Measurements from ENCODE around the gene MYCT1.

DNA sequence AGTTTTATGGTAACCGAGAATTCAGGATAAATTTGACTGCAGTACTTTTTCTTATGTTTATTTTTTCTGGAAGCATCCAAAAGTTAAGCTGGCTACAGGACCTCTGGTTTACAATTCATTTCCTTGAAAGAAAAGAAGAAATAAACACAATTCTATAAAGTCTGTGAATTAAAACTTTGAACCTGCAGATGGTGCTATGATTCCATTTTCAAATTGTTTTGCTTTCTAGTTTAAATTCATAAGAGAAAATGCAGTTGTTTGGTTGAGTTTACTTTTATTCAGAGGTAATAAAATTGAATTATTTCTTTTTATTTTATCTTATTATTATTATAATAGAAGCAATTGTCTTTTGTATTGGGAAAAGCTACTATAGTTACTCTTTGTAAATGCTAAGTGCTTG lies 51.1 kb downstream of the MYCT1 start:
- TF ChIP-seq CTCF (conservative IDR thresholded peaks at IDR 0.05; ENCODE audit: low read depth in 2 of 2) (peak in 1 of 2 experiments; percentile 49; a peak in 3 of 4 replicates), EZH2 (IDR thresholded peaks at IDR 0.05; ENCODE audit: low read depth, unreplicated experiment) (no peak), EZH2phosphoT487 (IDR thresholded peaks at IDR 0.05; ENCODE audit: unreplicated experiment) (no peak), POLR2AphosphoS5 (IDR thresholded peaks at IDR 0.05; ENCODE audit: low read depth) (no peak), JUNB (IDR thresholded peaks at IDR 0.05; ENCODE audit: unreplicated experiment) (no peak), REST (IDR thresholded peaks at IDR 0.05; ENCODE audit: unreplicated experiment) (no peak), ZNF114 (CRISPR knock-in tag; IDR thresholded peaks at IDR 0.05) (no peak), ZNF462 (CRISPR knock-in tag; IDR thresholded peaks at IDR 0.05) (no peak)
